Uterus (tissue), 2 donors: ENCODE results near the gene WNT7A.

Source experiments
- CTCF ChIP-seq, 4 experiments: fragments of 200-600 bp in 2 of 4; fragments of 450-650 bp in 2 of 4; sonication (generic) in 2 of 4; IDR thresholded peaks; one replicate each; pipeline ENCODE4 v1.5.1; 2016 to 2019; ENCODE audit warnings: antibody characterized with exemption in 4 of 4, mild to moderate bottlenecking in 2 of 4, moderate library complexity in 1 of 4
- POLR2A ChIP-seq, 2 donors: fragments of 450-650 bp; IDR thresholded peaks; one replicate each; pipeline ENCODE4 v1.6.1; 2016; ENCODE audit warnings: antibody characterized with exemption in 2 of 2, mild to moderate bottlenecking in 1 of 2, moderate library complexity in 1 of 2

- TF ChIP-seq CTCF (IDR thresholded peaks at IDR 0.05) (no peak), POLR2A (IDR thresholded peaks at IDR 0.05) (no peak)
Observed at GRCh38 chr3:13882876-13883275, 3.0 kb upstream of the WNT7A start.
